Epidermal melanocyte (primary cell): ENCODE measurements around the gene HNRNPAB.

Source experiments
- DNase-seq: peaks from one replicate; pipeline ENCODE4 v3.0.0; 2011; ENCODE audit warnings: low spot score; ENCODE audit not compliant: insufficient read length

The HNRNPAB gene

DNA sequence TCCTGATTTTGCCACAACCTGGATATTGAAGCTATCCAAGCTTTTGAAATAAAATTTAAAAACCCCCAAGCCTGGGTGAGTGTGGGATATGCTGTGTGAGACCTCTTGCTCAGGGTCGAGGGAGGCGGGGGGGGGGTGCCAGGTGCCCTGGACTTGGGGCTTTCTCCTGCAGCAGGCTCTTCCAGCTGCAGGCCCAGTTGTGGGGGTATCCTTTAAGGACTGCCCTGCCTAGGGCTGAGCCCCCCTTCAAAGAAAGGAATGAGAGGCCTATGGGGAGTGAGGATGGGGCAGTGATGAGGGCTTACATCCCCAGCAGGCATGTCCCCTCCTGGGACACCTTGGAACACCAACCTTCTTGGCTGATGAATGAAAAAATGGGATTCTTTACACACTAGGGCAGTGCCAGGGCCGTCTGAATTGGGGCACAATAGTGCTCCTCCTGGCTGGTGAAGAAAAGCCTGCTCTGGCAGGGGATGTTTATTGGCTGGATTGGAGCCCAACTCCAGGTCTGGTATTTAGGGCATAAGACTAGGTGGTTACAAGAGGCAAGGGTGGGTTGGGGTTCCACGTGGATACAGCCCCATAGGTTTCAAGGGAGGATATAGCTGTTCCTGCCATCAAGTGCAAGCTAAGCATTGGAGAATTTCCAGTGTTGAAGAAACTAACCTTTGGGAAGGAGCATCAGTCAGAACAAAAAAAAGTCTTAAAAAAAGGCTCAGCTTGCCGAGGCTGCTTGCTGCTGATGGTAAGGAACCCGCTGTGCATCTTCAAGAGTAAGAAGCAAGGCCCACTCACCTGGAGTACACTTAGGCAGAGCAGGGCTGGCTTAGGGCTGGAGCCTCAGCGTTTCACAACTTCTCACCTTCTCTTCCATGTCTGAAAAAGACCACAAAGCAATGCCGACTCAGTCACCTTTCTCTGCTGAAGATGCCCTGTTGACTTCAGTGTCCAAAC lies 7.0 kb downstream of the HNRNPAB start:
- no peak for DNase-seq

DNA sequence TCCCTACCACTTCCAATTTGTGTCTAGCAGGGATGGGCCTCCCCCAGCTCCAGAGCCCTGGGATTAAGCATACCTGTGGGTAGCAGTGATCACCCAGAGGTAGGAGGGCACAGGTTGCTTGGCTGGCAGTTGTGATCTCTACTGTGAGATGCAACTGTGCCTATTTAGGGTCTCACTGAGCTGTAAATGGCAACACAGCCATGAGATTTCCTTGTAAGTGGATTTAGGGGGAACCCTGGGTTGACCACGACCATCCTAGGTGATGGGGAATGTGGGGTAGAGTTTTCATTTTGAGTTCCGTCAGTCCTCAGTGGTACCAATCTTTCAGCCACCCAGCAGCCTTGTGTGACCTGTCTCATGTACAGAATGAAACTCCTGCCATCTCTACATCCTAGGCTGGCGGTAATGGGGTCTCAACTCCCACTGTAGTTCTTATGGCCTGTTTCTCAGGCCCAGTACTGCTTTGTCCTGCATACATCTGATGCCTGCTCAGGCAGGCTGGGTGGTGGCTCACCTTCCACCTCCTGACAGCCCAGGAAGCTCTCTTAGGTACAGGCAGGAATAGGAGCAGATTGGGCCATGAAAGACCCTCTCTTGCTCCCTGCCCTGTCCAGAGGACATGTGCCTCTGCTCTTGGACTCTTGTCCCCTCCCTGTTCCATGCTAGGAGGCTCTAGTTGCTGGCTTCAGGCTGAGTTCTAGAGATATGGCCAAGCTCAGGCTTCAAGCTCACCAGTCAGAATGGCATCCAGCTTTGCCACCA lies 8.1 kb downstream of the HNRNPAB start:
- DNase-seq: no peak

DNA sequence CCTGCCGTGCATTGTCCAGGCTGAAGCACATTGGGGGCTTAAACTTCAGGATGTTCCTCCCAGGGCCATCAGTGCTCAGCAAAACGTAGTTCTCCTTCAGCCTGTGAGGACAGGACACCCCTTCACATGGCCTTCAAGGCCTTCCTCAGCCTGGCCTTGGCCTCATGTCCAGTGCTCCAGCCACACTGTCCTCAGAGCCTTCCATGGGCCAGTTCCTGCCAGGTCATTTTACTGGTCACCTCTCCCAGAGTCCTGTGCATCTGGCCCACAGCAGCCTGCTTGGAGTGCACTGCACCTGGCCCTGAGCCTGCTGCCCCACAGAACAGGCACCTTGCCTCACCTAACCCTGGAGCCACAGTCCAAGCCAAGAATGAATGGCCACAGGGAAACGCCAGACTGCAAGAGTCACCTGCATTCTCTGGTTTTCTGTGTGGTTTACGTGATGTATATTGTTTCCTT lies 8.7 kb downstream of the HNRNPAB start:
- no peak for DNase-seq

GRCh38 chr5:178213748-178214151 lies 9.4 kb downstream of the HNRNPAB start:
- DNase-seq: no peak

DNA sequence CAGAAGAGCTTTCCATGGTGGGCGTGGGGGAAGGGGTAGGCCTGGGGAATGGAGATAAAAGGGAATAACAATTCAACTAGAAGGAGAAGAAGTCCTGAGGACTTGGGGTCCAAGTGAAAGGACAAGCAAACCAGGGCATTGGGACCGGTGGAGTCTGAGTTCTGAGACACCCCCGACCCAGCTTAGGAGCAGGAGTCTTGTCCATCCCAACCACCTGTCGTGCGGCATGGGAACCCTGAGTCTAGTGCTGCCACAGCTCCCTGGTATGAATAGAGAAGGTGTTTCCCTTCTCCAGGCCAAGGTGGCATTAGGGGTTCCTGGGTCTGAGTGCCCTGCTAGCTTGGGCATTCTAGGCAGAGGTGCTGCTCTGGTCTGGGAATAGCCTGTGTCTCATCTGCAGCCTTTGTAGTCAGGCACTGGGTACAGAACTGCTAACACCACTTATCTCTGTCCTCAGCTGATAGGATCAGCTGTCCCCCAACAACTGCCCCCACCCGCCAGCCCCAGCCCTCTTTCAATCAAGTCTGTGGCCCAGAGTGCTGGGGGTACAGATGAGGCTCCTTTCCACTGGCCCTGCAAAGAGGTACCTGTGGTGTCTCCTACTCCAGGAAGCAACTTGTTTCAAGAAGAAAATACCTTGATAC lies 9.9 kb downstream of the HNRNPAB start:
- no peak for DNase-seq

DNA sequence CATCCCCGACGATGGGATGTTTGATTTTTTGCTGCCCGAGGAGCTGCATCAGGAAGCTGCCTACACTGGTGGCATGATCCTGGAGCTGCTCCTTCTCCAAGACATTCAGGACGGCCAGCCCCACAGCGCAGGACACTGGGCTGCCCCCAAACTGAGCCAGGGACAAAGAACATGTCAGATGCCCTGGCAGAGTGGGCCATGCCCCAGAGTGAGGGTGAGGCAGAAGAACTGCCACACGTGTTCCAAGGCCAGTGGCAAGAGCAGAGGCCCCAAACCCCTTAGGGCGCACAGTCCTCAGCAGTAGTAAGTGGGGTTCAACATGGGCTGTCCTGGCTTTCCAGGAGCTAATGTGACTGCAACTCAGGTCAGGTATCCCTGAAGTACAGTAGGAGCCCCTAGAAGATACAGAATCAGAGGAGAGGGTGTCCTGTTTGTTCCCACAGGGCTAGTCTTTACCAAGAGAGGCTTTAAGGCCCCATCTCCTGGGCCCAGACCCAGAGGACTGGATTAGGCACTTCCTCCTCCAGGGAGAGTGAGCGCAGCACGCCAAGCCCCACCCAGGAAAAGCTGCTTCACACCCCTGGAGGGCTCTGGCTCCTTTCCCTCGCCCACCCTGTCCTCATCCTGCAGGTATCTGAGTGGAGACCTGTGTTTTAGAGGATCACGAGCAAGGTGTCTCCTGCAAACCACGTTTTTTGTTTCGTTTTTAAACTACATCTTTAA lies 11.1 kb downstream of the HNRNPAB start:
- DNase-seq: no peak

- DNase-seq: no peak
Measured at GRCh38 chr5:178216088-178216534, 11.8 kb downstream of the HNRNPAB start.

GRCh38 chr5:178216779-178217178 lies 12.4 kb downstream of the HNRNPAB start:
- DNase-seq: no peak

GRCh38 chr5:178218237-178218776 lies 14.0 kb downstream of the HNRNPAB start:
- DNase-seq: no peak

DNA sequence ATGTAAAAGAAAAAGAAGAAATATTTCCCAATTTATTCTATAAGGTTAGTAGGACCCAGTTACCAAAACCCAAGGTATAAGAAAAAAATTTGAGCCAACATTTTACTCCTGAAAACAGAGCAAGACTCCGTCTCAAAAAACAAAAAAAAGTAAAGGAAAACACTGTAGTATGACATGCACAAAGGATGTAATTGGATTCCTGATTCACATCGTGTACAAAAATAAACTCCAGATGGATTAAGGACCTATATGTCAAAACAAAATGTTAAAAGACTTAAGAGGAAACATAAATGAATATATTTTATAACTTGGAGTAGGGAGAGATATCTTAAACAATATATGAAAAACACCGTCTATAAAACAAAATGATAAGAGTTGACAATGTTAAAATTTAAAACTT lies 14.5 kb downstream of the HNRNPAB start:
- DNase-seq: no peak

GRCh38 chr5:178221282-178221681 lies 16.9 kb downstream of the HNRNPAB start:
- DNase-seq: no peak

DNA sequence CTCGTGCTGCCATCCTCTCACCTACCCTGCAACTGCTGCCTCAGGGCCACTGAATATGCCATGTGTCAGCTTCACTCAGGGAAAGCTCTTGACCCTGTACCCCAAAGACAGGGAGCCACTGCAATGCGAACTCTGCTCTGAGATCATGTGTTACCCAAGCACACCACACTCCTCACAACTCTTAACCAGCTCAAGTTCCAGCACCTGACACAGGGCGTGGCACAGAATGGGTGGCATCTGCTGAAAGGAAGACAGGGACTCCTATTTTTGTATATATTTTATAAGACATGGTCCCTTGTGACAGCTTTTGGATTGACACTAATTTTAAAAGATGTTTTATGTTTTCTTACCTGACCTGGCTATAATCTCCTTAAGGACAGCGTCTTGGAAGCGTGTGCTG lies 17.5 kb downstream of the HNRNPAB start:
- no peak for DNase-seq

DNA sequence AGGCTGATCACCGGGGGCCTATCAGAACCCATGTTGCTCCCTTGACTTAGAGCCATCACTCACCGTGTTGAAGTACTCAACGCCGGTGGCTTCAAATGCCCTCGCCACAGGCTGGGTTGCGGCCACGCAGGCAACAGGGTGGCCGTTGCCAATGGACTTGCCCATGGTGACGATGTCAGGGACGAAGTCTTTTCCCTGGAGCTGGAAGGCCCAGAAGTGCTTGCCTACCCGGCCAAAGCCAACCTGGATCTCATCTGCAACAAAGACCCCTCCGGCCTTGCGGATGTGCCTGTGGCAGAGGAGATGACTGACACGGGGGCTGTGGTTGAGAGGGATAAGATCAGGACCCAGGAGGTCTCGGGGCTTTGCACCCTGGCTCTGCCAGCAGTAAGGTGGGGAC lies 18.0 kb downstream of the HNRNPAB start:
- DNase-seq: no peak

- DNase-seq: no peak
Measured at GRCh38 chr5:178223196-178223773, 19.0 kb downstream of the HNRNPAB start.

DNA sequence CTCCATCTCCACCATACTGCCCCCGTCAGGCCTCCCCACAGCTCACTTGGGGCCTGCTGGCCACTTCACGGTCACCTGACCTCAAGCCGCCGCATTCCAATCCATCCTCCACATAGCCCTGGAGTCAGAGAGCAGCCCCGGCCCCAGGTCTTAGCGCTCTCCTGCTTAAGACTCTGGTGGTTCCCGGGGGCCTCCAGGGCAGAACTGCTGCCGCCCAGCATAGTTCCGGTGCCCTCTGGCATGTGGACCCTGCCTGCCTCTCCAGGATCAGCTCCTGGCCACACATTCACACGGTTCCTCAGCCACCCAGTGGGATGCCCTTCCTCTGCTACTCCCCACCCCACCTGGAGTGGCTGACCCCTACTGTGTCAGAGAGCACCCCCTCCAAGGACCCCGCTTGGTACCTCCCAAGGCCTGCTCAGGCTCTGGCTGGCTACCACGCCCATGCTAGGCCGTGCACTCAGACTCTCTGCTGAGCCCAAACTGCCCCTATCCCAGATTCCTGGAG lies 19.5 kb downstream of the HNRNPAB start:
- DNase-seq: no peak

- DNase-seq: no peak
Measured at GRCh38 chr5:178224403-178224802, 20.1 kb downstream of the HNRNPAB start.

- no peak for DNase-seq
Measured at GRCh38 chr5:178225174-178225573, 20.8 kb downstream of the HNRNPAB start.

- no peak for DNase-seq
Measured at GRCh38 chr5:178227138-178227659, 22.9 kb downstream of the HNRNPAB start.

DNA sequence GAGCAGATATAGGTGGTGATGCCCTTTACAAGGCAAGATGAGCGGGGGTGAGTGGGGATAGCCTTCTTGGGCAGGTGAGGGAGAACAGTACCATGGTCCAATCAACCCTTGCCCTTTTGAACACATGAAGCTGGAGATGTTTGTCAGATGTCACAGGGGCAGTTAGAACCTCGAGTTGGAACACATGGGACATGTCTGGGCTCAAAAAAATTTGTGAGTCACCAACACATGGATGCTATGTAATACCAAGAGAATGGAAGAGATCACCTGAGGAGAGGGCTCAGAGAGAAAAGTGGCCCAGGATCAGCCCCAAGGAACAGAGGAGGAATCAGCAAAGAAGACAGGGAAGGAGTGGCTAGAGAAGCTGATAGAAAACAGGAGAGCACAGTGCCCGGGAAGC lies 23.6 kb downstream of the HNRNPAB start:
- no peak for DNase-seq

DNA sequence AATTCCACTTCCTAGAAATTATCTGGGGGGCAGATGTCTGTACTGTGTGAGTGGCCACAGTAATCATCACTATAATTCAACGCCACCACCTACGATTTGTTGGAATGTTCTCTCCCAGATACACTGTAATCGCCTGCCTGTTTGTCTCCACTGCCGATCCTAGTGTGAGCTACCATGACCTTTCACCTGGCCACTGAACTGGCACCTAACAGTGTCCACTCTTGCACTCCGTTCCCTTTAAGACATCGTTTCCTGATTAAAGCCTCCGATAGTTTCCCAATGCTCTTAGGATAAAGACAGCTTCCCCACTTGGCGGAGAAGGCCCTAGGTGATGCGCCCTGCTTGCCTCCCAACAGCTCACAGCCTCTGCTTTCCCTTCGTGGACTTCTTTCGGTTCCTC lies 24.3 kb downstream of the HNRNPAB start:
- DNase-seq: no peak
